Measurements from ENCODE around the gene TMEM52. TPM values are rescaled to one million over a fixed set of nuclear protein-coding genes. Genes with fewer than 3 reads are reported as not detected.

The TMEM52 gene
- total and polyA plus RNA-seq, 2 of the 13 experiments (the other 11 are each of a cell fraction or from before 2014, with no cell fraction given): 13.2 to 18.7 TPM

DNA sequence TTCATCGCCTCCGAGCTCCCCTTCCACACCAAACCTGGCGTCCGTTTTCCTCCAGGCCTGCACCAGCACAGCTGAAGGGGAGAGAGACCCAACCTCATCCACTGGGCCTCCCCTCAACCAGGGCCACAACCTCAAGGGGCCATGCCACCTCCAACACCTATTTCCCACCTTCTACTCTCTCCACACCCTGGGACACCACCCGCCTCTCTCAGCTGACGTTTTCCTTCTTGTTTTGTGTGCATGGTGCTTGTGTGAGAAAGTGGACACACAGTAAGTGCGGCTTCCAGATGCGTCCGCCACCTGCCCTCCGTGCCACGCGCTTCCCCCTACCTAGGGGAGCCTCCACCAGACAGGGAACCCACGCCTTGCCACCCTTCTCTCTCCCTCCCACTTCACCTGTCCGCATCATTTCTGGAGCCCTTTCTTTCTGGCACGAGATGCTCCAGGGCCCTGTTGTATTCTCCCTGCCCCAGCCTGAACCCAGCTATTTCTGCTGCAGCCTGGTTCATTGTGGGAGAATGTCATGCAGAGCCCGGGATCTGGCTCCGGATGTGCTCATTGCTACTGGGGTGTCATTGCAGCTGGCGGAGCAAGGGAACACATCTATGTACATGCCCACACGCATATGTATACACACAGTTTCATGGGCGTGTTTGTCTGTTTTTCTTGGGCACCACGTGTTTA is 26.9 kb downstream of the TMEM52 start (continued):
- TF ChIP-seq, protein P1, sequence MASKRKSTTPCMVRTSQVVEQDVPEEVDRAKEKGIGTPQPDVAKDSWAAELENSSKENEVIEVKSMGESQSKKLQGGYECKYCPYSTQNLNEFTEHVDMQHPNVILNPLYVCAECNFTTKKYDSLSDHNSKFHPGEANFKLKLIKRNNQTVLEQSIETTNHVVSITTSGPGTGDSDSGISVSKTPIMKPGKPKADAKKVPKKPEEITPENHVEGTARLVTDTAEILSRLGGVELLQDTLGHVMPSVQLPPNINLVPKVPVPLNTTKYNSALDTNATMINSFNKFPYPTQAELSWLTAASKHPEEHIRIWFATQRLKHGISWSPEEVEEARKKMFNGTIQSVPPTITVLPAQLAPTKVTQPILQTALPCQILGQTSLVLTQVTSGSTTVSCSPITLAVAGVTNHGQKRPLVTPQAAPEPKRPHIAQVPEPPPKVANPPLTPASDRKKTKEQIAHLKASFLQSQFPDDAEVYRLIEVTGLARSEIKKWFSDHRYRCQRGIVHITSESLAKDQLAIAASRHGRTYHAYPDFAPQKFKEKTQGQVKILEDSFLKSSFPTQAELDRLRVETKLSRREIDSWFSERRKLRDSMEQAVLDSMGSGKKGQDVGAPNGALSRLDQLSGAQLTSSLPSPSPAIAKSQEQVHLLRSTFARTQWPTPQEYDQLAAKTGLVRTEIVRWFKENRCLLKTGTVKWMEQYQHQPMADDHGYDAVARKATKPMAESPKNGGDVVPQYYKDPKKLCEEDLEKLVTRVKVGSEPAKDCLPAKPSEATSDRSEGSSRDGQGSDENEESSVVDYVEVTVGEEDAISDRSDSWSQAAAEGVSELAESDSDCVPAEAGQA (IDR thresholded peaks at IDR 0.05; ENCODE audit: low read depth): no peak
- TF ChIP-seq, protein P1 (CRISPR knock-in tag; IDR thresholded peaks at IDR 0.05; ENCODE audit: borderline replicate concordance): no peak
- TF ChIP-seq TBX2 (CRISPR knock-in tag; IDR thresholded peaks at IDR 0.05; ENCODE audit: borderline replicate concordance) (0 out of 2 replicates have a peak, but pooled peaks have one; percentile 29), ZMYM4 (CRISPR knock-in tag; IDR thresholded peaks at IDR 0.05) (no peak), KAT8 (CRISPR knock-in tag; IDR thresholded peaks at IDR 0.05) (no peak), POLR2G (IDR thresholded peaks at IDR 0.05; ENCODE audit: low read depth, low read length) (no peak), MBNL3 (CRISPR knock-in tag; conservative IDR thresholded peaks at IDR 0.05) (no peak), TP53 (CRISPR knock-in tag; conservative IDR thresholded peaks at IDR 0.05) (no peak), NFKB2 (CRISPR knock-in tag; IDR thresholded peaks at IDR 0.05; ENCODE audit: borderline replicate concordance) (peak; percentile 27; the same call in 1 of the 2 replicates), GTF2F1 (IDR thresholded peaks at IDR 0.05; ENCODE audit: low read length) (no peak)
- TF ChIP-seq, protein P2, sequence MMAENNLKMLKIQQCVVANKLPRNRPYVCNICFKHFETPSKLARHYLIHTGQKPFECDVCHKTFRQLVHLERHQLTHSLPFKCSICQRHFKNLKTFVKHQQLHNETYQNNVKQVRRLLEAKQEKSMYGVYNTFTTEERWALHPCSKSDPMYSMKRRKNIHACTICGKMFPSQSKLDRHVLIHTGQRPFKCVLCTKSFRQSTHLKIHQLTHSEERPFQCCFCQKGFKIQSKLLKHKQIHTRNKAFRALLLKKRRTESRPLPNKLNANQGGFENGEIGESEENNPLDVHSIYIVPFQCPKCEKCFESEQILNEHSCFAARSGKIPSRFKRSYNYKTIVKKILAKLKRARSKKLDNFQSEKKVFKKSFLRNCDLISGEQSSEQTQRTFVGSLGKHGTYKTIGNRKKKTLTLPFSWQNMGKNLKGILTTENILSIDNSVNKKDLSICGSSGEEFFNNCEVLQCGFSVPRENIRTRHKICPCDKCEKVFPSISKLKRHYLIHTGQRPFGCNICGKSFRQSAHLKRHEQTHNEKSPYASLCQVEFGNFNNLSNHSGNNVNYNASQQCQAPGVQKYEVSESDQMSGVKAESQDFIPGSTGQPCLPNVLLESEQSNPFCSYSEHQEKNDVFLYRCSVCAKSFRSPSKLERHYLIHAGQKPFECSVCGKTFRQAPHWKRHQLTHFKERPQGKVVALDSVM (CRISPR knock-in tag; IDR thresholded peaks at IDR 0.05): no peak
- TF ChIP-seq, protein P3, sequence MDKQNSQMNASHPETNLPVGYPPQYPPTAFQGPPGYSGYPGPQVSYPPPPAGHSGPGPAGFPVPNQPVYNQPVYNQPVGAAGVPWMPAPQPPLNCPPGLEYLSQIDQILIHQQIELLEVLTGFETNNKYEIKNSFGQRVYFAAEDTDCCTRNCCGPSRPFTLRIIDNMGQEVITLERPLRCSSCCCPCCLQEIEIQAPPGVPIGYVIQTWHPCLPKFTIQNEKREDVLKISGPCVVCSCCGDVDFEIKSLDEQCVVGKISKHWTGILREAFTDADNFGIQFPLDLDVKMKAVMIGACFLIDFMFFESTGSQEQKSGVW (CRISPR knock-in tag; IDR thresholded peaks at IDR 0.05; ENCODE audit: borderline replicate concordance): no peak
- TF ChIP-seq, protein P4, sequence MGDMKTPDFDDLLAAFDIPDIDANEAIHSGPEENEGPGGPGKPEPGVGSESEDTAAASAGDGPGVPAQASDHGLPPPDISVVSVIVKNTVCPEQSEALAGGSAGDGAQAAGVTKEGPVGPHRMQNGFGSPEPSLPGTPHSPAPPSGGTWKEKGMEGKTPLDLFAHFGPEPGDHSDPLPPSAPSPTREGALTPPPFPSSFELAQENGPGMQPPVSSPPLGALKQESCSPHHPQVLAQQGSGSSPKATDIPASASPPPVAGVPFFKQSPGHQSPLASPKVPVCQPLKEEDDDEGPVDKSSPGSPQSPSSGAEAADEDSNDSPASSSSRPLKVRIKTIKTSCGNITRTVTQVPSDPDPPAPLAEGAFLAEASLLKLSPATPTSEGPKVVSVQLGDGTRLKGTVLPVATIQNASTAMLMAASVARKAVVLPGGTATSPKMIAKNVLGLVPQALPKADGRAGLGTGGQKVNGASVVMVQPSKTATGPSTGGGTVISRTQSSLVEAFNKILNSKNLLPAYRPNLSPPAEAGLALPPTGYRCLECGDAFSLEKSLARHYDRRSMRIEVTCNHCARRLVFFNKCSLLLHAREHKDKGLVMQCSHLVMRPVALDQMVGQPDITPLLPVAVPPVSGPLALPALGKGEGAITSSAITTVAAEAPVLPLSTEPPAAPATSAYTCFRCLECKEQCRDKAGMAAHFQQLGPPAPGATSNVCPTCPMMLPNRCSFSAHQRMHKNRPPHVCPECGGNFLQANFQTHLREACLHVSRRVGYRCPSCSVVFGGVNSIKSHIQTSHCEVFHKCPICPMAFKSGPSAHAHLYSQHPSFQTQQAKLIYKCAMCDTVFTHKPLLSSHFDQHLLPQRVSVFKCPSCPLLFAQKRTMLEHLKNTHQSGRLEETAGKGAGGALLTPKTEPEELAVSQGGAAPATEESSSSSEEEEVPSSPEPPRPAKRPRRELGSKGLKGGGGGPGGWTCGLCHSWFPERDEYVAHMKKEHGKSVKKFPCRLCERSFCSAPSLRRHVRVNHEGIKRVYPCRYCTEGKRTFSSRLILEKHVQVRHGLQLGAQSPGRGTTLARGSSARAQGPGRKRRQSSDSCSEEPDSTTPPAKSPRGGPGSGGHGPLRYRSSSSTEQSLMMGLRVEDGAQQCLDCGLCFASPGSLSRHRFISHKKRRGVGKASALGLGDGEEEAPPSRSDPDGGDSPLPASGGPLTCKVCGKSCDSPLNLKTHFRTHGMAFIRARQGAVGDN (CRISPR knock-in tag; IDR thresholded peaks at IDR 0.05): peak; percentile 63
- TF ChIP-seq, protein P5, sequence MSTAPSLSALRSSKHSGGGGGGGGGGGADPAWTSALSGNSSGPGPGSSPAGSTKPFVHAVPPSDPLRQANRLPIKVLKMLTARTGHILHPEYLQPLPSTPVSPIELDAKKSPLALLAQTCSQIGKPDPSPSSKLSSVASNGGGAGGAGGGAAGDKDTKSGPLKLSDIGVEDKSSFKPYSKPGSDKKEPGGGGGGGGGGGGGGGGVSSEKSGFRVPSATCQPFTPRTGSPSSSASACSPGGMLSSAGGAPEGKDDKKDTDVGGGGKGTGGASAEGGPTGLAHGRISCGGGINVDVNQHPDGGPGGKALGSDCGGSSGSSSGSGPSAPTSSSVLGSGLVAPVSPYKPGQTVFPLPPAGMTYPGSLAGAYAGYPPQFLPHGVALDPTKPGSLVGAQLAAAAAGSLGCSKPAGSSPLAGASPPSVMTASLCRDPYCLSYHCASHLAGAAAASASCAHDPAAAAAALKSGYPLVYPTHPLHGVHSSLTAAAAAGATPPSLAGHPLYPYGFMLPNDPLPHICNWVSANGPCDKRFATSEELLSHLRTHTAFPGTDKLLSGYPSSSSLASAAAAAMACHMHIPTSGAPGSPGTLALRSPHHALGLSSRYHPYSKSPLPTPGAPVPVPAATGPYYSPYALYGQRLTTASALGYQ (CRISPR knock-in tag; IDR thresholded peaks at IDR 0.05): no peak
